LNCaP clone FGC (cell line): ENCODE measurements around the gene BLACAT1.

Source experiments
- DNase-seq: peaks from one replicate; pipeline ENCODE4 v3.0.0-alpha.2; 2011; ENCODE audit warnings: low read depth
- H3K4me3 ChIP-seq: 2 replicates; pipeline ENCODE4 v1.5.1; 2011; ENCODE audit warnings: mild to moderate bottlenecking, low read depth, low read length, control low read depth
- TF ChIP-seq, protein P1 (sequence below): IDR thresholded peaks from 2 replicates; pipeline ENCODE4 v1.5.1; 2012; ENCODE audit warnings: mild to moderate bottlenecking; ENCODE audit not compliant: control insufficient read depth, insufficient read depth; ENCODE audit errors: extremely low read depth

BLACAT1 gene

DNA sequence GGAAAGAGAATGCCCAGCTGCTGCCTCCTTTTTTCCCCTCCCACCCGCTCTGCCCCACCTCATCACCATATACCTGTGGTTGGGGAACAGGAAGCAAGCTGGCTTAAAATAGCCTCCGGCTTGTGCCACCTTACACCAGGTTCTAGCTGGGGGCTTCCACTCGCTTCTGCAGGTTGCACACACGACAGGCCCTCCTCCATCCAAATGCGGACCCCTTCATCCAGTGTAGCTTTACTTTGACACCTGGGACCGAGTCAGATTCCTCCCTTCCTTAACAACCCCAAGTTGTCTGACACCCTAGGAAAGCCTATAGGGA is 14.6 kb downstream of the BLACAT1 start:
- TF ChIP-seq, protein P1, sequence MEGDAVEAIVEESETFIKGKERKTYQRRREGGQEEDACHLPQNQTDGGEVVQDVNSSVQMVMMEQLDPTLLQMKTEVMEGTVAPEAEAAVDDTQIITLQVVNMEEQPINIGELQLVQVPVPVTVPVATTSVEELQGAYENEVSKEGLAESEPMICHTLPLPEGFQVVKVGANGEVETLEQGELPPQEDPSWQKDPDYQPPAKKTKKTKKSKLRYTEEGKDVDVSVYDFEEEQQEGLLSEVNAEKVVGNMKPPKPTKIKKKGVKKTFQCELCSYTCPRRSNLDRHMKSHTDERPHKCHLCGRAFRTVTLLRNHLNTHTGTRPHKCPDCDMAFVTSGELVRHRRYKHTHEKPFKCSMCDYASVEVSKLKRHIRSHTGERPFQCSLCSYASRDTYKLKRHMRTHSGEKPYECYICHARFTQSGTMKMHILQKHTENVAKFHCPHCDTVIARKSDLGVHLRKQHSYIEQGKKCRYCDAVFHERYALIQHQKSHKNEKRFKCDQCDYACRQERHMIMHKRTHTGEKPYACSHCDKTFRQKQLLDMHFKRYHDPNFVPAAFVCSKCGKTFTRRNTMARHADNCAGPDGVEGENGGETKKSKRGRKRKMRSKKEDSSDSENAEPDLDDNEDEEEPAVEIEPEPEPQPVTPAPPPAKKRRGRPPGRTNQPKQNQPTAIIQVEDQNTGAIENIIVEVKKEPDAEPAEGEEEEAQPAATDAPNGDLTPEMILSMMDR: no peak
- DNase-seq: no peak
- no peak overlapping the region for H3K4me3 ChIP-seq

DNA sequence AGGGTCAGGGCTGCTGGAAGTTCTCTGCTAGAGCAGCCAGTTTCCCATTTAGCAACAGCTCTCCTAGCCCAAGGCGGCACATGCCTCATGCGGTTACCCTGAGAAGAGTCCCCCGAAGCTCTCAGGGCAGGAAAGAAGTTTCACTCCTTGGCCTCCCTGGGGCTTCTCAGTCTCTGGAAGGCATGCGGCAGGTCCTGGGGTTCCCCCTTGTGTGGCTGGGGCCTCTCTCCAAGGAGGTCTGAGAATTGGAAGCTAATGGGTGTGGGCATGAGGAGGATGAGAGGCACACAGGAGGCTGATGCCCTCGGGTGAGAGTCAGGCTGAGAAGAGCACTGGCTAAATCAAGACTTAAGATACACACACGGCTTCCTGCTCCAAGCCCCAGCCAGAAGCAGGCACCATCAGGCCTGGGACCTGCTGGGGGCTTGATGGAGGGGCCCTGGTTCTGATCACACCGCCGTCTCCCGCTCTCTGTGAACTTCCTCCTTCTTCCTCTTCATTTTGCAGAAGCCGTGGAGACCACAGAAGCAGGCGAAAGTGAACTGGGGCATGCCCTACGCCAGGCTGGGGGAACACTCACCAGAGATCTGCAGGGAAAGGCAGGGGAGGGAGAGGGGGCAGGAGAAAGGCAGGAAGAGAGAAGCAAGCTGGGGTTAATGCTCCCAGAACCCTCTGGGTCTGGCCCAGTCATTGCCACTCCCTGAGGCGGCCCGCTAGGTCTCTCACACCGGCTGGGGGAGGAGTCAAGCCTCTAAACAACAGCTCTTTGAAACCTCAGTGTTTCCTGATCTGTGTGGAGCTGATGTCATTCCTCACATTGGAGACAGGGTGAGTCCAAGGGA is 15.1 kb downstream of the BLACAT1 start:
- TF ChIP-seq, protein P1: no peak
- DNase-seq: peak; percentile 3
- H3K4me3 ChIP-seq: no peak overlapping the region

DNA sequence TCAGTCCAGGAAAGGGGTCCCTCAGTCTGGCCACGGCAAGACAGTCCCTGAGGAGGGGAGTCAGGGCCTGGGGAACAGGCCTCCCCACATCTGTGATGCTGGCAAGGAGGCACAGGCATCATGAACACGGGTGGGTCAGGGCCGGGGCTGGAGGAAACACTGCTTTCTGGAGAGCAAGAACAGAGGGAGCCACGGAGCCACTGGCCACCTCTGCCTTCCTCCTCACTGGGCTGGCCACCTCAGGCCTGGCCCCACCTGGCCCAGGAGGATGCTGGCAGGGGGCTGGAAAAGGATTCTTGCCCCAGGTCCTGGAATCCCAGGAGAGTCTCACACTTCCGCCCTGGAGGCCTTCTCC is 15.7 kb downstream of the BLACAT1 start:
- TF ChIP-seq, protein P1: no peak
- DNase-seq: no peak
- H3K4me3 ChIP-seq: no peak overlapping the region

DNA sequence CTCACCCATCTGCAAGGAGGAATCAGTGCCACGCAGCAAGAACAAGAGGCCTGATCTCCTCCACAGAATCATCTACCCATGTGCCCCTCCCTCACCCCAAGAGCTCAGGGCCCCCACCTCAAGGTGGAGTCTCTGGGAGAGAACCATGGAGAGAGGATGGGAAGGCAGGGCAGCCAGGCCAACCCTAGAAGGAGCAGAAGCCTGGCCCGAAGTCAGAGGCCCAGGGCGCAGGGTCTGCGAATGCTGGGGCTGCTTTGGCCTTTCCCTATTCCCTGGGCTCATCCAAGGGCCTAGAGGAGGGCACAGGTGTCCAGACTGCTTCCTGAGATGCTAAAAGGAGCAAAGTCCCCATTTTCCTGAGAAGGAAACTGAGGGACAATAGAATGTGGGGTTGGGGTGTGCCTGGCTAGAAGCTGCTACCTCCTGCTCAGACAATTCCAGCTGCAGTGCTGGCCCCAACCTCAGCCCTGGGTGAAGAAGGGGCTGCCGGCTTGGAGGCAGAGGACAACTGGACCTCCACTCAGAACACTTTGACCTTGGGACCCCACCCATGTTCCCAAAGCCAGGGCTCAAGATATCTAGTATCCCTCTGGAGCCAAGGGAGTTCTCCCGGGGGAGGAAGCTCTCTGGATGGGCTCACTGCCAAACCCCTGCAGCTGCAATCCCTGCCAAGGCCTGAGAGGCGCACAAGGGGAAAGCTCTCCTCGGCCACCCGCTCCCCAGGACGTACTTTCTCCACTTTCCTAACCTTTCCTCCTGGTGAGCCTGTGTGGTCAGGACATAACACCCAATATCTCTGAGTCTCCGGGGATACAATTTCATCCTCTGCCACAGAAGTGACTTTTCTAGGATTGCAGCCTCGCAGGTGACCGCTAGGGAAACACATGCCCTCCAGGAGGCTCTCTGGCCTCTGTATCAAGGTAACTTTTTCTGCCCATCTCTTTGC is 17.4 kb downstream of the BLACAT1 start:
- peak; percentile 4 for DNase-seq
- TF ChIP-seq, protein P1: peak; percentile 29; the same call in 1 of the 2 replicates
- no peak overlapping the region for H3K4me3 ChIP-seq

DNA sequence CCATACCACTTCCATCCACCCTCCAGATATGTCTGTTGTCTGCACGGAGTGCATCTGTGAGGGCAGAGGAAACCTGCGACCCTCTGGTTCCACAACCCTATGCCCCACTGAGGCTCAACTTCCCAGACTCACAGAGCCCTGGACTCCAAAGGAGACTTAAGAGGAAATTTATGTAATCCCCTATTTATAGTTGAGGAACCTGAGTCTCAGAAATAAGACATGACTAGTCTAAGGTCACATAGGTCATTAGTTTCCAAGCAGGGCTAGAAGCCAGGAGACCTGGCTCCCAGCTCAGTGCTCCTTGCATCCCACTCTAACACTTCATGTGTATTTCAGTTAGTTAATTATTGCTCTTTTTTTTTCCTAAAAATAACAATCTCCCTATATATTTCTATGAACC is 18.3 kb downstream of the BLACAT1 start:
- TF ChIP-seq, protein P1: no peak
- H3K4me3 ChIP-seq: no peak overlapping the region
- no peak for DNase-seq

DNA sequence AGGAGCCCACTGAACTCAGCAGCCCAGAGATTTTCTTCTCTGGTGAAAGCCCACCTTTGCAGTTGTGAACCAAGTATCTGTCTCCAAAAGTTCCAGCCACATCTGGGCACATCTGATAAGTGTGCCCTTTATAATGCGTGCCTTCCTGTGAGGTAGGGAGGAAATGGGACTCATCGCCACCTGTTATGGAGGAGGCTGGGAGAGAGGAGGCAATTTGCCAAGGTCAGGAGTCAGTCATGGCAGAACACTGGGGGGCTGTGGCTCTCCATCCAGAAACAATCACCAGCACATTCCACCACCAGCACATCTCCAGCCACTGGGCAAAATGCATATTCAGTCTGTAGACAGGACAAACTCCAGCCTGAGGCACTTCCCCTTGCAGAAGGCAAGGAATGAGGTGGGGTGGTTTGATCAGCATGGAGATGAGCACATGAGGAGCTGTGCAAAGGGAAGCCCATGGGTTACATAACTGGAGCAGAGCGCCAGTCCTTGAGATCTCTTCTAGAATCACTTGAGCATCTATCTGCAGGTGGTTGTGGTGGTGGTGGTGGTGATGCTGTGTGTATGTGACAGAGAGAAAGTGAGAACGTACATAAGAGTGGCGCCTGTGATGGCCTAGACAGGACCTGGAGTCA is 19.0 kb downstream of the BLACAT1 start:
- no peak for DNase-seq
- H3K4me3 ChIP-seq: no peak overlapping the region
- TF ChIP-seq, protein P1: no peak
